Measurements from ENCODE around the gene ABCC1. TPM values are rescaled to one million over a fixed set of nuclear protein-coding genes. Genes with fewer than 3 reads are reported as not detected.

Gene ABCC1
- polyA plus RNA-seq, 1 experiment: 69.7 TPM

- H3K27ac ChIP-seq (ENCODE audit: low read depth, low read length): no peak overlapping the region
- CTCF ChIA-PET: no interaction called here
- H3K4me3 ChIP-seq (ENCODE audit: low read depth, low read length): no peak overlapping the region
- peaks cover 3% of the 10 kb centered on the region for H3K27me3 ChIP-seq (ENCODE audit: control insufficient read depth, insufficient read depth, low read length)
- no peak for DNase-seq (ENCODE audit: low read depth, low spot score)
- POLR2A ChIA-PET: no interaction called here
- no peaks in the 10 kb centered on the region for H3K9me3 ChIP-seq (ENCODE audit: control insufficient read depth, insufficient read depth, low read length)
- TF ChIP-seq, protein P1, sequence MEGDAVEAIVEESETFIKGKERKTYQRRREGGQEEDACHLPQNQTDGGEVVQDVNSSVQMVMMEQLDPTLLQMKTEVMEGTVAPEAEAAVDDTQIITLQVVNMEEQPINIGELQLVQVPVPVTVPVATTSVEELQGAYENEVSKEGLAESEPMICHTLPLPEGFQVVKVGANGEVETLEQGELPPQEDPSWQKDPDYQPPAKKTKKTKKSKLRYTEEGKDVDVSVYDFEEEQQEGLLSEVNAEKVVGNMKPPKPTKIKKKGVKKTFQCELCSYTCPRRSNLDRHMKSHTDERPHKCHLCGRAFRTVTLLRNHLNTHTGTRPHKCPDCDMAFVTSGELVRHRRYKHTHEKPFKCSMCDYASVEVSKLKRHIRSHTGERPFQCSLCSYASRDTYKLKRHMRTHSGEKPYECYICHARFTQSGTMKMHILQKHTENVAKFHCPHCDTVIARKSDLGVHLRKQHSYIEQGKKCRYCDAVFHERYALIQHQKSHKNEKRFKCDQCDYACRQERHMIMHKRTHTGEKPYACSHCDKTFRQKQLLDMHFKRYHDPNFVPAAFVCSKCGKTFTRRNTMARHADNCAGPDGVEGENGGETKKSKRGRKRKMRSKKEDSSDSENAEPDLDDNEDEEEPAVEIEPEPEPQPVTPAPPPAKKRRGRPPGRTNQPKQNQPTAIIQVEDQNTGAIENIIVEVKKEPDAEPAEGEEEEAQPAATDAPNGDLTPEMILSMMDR (IDR thresholded peaks at IDR 0.05; ENCODE audit: low read depth, low read length): no peak
Measured at GRCh38 chr16:16169615-16170014, 220.2 kb downstream of the ABCC1 start.

DNA sequence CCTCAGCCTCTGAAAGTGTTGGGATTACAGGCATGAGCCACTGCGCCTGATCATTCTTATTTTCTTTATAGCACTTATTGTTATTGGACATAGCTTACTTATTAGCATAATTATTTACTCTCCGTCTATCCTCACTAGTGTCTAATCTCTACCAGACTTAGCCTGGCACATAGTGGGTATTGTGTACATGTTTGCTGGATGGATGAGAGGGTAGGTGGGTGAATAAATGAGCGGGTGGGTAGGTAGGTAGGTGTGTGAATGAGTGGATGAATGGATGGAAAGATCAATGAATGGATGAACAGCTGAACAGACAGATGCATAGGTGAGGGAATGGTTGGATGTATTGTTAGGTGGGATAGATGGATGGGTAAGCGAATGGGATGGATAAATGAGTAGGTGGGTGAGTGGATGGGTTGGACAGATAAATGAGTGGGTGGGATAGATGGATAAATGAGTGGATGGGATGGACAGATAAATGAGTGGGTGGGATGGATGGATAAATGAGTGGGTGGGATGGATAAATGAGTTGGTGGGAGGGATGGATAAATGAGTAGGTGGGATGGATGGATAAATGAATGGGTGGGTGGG, 222.0 kb downstream of the ABCC1 start:
- Histone ChIP-seq H3K4me3 (ENCODE audit: low read depth, low read length) (no peak overlapping the region), H3K9me3 (ENCODE audit: control insufficient read depth, insufficient read depth, low read length) (no peaks in the 10 kb centered on the region; the same call in 1 of the 2 replicates), H3K27ac (ENCODE audit: low read depth, low read length) (no peak overlapping the region), H3K27me3 (ENCODE audit: control insufficient read depth, insufficient read depth, low read length) (no peaks in the 10 kb centered on the region)
- ChIA-PET POLR2A (no interaction called here), CTCF (no interaction called here)
- no peak for DNase-seq (ENCODE audit: low read depth, low spot score)
- TF ChIP-seq, protein P1 (IDR thresholded peaks at IDR 0.05; ENCODE audit: low read depth, low read length): no peak

DNA sequence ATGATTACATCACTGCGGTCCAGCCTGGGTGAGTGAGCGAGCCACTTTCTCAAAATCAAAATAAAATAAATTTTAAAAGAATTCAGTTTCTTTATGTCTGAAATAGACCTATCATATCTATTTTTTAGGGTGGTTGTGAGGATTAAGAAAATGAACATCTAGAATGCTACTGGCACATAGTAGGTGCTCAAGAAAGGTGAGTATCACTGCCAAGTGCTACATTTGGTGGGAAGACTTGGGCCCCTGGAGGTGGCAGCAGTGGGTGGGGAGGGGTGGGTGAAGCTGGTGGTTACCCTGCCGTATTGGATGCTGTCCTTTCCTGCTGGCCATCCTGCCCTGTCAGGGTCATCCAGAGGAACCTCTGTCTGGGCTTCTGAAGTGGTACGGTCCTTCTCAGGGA, 223.6 kb downstream of the ABCC1 start:
- TF ChIP-seq, protein P1 (IDR thresholded peaks at IDR 0.05; ENCODE audit: low read depth, low read length): no peak
- CTCF ChIA-PET: no interaction called here
- H3K27ac ChIP-seq (ENCODE audit: low read depth, low read length): no peak overlapping the region
- H3K4me3 ChIP-seq (ENCODE audit: low read depth, low read length): no peak overlapping the region
- DNase-seq (ENCODE audit: low read depth, low spot score): no peak
- no peaks in the 10 kb centered on the region for H3K27me3 ChIP-seq (ENCODE audit: control insufficient read depth, insufficient read depth, low read length)
- POLR2A ChIA-PET: no interaction called here
- H3K9me3 ChIP-seq (ENCODE audit: control insufficient read depth, insufficient read depth, low read length): no peaks in the 10 kb centered on the region; the same call in 1 of the 2 replicates

GRCh38 chr16:16175296-16175695, 225.9 kb downstream of the ABCC1 start:
- no peak overlapping the region for H3K27ac ChIP-seq (ENCODE audit: low read depth, low read length)
- DNase-seq (ENCODE audit: low read depth, low spot score): no peak
- no peak overlapping the region for H3K4me3 ChIP-seq (ENCODE audit: low read depth, low read length)
- H3K9me3 ChIP-seq (ENCODE audit: control insufficient read depth, insufficient read depth, low read length): peaks cover 6% of the 10 kb centered on the region
- TF ChIP-seq, protein P1 (IDR thresholded peaks at IDR 0.05; ENCODE audit: low read depth, low read length): no peak
- CTCF ChIA-PET: interaction anchor here (1.0 kb wide), 1 partner anchor 20 kb away, joined by 5 read pairs; no protein-coding TSS in a partner anchor
- H3K27me3 ChIP-seq (ENCODE audit: control insufficient read depth, insufficient read depth, low read length): no peaks in the 10 kb centered on the region
- POLR2A ChIA-PET: no interaction called here

GRCh38 chr16:16176328-16176727, 226.9 kb downstream of the ABCC1 start:
- peaks cover 6% of the 10 kb centered on the region for H3K9me3 ChIP-seq (ENCODE audit: control insufficient read depth, insufficient read depth, low read length)
- no peak overlapping the region for H3K4me3 ChIP-seq (ENCODE audit: low read depth, low read length)
- no peak overlapping the region for H3K27ac ChIP-seq (ENCODE audit: low read depth, low read length)
- no peaks in the 10 kb centered on the region for H3K27me3 ChIP-seq (ENCODE audit: control insufficient read depth, insufficient read depth, low read length)
- no peak for DNase-seq (ENCODE audit: low read depth, low spot score)
- TF ChIP-seq, protein P1 (IDR thresholded peaks at IDR 0.05; ENCODE audit: low read depth, low read length): no peak
- ChIA-PET POLR2A (no interaction called here), CTCF (no interaction called here)

All from AG04450 (cell line).